HG02571 (cell line): ENCODE measurements around the gene MAPRE2.

ENCODE experiments used
- ATAC-seq: cut with Tn5 transposase; IDR thresholded peaks from one replicate; pipeline ENCODE4 v1.9.1; 2021; ENCODE audit warnings: mild to moderate bottlenecking, moderate library complexity; ENCODE audit not compliant: unreplicated experiment

Gene MAPRE2

GRCh38 chr18:35040988-35041814 lies at the start of gene MAPRE2:
Gene MAPRE2, plus strand, starts transcription at chr18:35041413. Its CDS starts 127 bp downstream, at chr18:35041540.
- ATAC-seq = peak; percentile 84

- no peak for ATAC-seq
Measured at GRCh38 chr18:34991561-34991960, 49.7 kb upstream of the MAPRE2 start.

DNA sequence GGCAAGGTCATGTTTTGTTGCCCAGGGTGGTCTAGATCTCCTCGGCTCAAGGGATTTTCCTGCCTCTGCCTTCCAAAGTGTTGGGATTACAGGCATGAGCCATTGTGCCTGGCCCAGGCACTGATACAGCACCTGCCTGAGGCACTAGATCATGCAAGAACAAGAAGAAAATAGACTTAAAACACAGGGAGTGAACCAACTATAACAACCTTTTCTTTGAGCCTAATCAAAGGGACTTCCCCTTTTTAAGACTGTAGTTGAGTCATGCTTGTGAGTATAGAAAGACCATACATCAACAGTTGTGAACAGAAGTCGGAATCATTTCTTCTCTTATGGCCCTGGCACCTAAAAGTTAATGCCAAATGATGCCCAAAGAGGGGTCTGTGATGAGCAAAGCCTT lies 47.9 kb upstream of the MAPRE2 start:
- ATAC-seq = no peak

GRCh38 chr18:34995746-34996145 lies 45.5 kb upstream of the MAPRE2 start:
- no peak for ATAC-seq

DNA sequence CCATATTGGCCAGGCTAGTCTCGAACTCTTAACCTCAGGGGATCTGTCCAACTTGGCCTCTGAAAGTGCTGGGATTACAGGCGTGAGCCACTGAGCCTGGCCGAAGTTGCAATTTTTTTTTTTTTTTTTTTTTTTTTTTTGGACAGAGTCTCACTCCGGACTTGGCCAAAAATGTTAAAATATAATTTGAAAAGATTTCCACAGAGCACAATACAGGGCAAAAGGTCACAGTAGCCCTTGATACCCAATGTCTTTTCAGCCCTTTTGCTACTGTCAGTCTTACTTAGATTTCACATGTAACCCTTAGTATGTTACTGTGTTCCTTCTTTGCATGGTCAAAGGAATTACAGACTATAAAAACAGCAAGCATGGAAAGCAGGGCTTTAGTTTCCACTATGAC lies 42.6 kb upstream of the MAPRE2 start:
- ATAC-seq = no peak

DNA sequence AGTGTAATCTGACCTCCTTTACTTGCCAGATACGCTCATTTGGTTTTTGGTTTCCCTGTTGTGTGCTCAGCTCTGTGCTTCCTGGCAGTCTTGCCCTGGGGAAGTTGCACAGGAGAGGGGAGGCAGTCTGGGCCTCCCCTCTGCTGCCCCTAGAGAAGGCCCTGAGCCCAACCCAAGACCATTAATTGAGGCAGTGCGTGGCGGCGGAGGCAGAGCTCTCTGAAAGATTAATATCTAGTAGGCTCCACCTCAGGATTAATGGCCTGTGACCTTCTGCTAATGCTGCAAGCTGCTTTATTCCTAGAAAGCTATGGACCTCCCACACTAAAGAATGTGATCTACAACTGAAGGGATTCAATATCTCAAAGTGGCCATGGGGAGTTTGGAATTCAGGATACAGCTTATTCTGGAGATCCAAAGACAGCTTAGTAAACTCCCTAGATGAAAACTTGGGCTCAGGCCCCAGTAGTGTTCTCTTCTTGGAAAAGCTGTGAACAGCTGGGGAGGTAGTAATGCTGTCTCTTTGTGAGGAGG lies 41.4 kb upstream of the MAPRE2 start:
- ATAC-seq = no peak

GRCh38 chr18:35000457-35000856 lies 40.8 kb upstream of the MAPRE2 start:
- ATAC-seq = no peak

GRCh38 chr18:35002120-35002519 lies 39.1 kb upstream of the MAPRE2 start:
- ATAC-seq = no peak

DNA sequence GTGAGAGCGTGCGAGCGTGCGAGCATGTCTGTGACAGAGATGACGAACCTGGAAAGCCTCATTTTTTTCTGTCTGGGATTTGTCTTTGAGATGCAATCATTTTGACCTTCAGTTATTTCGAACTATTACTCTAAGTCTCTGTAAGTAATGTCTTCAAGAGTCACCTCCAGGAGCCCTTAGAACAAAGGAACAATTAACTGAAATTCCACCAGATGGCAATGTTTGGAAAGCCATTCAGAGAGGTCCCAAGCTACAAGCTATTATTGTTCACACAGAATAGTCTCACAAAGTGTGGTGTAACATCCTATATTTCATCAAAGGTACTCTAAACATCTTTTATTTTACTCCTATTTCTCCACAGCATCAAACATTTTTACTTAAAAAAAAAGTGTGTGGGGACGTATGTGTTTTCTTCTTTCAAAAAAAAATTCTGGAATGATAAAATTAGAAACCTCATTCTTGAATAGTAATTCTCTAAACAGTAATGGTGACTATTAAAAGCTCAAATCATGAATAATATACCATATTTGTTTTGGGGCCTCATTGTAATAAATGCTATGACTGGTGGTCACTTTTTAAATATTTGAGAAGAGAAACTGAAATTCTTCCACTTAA lies 35.1 kb upstream of the MAPRE2 start:
- ATAC-seq = peak; percentile 72

DNA sequence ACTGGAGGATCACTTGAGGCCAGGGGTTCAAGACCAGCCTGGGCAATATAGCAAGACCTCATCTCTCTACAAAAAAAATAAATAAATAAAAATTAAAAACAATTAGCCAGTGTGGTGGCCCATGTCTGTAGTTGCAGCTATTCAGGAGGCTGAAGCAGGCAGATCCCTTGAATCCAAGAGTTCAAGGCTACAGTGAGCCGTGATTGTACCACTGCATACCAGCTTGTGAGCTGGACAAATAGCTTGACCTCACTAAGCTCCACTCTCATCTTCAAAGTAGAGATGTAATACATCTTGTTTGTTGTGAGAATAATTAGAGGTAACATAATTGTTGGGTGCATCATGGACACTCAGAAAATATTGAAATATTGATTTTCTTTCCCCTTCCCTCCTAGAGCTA lies 31.1 kb upstream of the MAPRE2 start:
- ATAC-seq = no peak

DNA sequence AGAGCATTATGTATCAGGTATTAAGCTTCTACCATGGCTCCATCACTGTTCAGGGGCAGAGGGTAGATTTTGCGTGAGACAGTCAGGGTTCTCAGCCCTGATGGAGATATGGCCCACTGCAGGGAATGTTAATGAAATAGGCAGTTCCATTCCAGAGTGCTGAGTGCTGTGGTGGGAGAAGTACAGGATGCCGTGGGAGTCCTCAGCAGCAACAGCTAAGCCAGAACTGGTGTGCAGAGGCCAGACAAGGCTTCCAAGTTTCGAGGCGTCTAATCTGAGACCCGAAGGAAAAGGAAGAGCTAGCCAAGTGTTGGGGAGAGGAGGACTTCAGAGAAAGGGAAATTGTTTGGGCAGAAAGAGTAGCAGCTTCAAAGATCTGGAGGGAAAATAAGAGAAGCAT lies 30.2 kb upstream of the MAPRE2 start:
- ATAC-seq = no peak

GRCh38 chr18:35019933-35020332 lies 21.3 kb upstream of the MAPRE2 start:
- ATAC-seq = no peak

DNA sequence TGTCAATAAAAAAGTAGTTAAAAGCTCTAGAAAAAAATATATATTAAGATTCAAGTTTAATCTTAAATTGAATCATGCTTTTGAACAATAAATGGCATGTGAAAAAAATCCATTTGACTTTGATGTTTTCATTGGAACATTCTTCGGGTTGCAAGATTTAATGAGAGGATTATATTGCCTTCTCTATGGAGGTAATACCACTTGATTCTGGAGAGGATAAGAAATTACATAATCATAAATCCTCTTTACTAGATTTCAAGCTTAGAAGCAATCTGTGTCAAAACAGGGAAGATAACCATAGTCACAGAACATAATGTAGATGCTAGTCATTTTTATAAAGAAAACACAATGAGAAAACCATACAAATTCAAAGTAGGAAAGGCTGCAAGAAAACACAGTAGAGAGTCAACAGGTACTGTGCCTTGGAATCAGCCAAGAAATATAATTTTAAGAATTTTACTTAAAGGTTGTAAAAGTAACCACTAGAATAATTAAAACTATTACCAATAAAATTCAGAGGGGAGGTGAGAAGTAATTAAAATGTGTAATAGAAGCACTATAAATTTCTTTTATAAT lies 18.7 kb upstream of the MAPRE2 start:
- ATAC-seq = no peak

DNA sequence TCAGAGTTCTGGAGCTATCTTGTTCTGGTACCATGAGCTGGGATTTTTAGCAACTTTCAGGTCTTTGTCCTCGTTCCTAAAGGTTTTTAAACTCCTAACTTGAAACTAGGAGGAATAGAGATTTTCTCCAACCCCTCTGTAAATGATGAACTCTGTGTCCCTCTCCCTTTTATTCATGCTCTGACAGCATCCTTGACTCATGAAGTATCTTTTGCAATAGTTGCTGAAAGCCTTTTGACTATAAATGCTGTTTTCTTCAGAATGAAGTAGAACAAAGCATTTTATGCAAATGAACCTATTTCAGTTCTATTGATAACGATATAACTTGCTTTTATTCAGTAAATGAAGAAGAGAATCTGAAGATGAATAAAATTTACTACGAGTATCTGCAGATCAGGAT lies 17.0 kb upstream of the MAPRE2 start:
- no peak for ATAC-seq

DNA sequence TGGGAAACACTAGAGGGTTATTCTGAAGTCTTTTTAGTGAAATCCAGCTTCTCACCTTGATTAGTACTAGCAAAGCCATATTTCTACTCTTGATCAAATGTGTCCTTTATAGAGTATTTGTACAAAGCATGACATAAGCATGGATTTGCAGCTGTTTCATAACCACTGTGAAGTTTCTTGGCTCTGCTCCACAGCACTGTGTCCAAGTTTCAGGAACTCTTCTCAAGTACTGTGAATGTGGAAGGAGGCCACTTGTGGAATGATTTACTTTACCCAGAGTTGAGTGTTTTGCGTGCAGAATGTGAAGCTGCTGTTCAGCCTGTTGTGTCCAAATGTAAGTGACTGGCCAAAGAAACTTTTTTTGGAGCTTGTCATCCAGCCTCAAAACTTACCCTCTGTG lies 16.2 kb upstream of the MAPRE2 start:
- no peak for ATAC-seq

- no peak for ATAC-seq
Measured at GRCh38 chr18:35026407-35027061, 14.7 kb upstream of the MAPRE2 start.

DNA sequence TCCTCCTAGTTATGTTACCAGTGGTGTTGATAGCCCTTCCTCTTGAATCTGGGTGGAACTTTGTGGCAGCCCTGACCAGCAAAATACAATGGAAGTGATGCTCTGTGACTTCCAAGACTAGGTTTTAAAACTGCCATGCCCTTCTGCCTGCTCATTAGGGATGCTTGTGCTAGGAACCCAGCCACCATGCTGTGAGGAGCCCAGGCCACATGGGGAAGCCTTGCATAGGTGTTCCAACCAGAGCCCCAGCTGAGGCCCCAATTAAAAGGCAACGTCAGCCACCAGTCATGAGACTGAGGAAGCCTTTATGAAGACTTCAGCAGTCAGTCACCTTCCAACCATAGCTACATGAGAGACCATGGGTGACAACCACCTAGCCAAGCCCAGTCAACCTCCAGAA lies 14.0 kb upstream of the MAPRE2 start:
- no peak for ATAC-seq

- ATAC-seq = no peak
Measured at GRCh38 chr18:35028536-35028935, 12.7 kb upstream of the MAPRE2 start.

- ATAC-seq = no peak
Measured at GRCh38 chr18:35029103-35029502, 12.1 kb upstream of the MAPRE2 start.

- peak; percentile 85 for ATAC-seq
Measured at GRCh38 chr18:35029770-35030169, 11.4 kb upstream of the MAPRE2 start.

GRCh38 chr18:35030277-35030989 lies 10.8 kb upstream of the MAPRE2 start:
- peak; percentile 34 for ATAC-seq
